ENCODE data around the gene CHD8.

The CHD8 gene, protein sequence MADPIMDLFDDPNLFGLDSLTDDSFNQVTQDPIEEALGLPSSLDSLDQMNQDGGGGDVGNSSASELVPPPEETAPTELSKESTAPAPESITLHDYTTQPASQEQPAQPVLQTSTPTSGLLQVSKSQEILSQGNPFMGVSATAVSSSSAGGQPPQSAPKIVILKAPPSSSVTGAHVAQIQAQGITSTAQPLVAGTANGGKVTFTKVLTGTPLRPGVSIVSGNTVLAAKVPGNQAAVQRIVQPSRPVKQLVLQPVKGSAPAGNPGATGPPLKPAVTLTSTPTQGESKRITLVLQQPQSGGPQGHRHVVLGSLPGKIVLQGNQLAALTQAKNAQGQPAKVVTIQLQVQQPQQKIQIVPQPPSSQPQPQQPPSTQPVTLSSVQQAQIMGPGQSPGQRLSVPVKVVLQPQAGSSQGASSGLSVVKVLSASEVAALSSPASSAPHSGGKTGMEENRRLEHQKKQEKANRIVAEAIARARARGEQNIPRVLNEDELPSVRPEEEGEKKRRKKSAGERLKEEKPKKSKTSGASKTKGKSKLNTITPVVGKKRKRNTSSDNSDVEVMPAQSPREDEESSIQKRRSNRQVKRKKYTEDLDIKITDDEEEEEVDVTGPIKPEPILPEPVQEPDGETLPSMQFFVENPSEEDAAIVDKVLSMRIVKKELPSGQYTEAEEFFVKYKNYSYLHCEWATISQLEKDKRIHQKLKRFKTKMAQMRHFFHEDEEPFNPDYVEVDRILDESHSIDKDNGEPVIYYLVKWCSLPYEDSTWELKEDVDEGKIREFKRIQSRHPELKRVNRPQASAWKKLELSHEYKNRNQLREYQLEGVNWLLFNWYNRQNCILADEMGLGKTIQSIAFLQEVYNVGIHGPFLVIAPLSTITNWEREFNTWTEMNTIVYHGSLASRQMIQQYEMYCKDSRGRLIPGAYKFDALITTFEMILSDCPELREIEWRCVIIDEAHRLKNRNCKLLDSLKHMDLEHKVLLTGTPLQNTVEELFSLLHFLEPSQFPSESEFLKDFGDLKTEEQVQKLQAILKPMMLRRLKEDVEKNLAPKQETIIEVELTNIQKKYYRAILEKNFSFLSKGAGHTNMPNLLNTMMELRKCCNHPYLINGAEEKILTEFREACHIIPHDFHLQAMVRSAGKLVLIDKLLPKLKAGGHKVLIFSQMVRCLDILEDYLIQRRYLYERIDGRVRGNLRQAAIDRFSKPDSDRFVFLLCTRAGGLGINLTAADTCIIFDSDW (N-terminal part only)

GRCh38 chr14:21455912-21456667 lies at the start of gene CHD8:
Gene CHD8, minus strand, starts transcription at chr14:21456123. Its CDS starts 24,480 bp downstream, at chr14:21431643.
- peak; percentile 100 for DNase-seq (ENCODE audit: low read depth)
- TF ChIP-seq, protein P1, sequence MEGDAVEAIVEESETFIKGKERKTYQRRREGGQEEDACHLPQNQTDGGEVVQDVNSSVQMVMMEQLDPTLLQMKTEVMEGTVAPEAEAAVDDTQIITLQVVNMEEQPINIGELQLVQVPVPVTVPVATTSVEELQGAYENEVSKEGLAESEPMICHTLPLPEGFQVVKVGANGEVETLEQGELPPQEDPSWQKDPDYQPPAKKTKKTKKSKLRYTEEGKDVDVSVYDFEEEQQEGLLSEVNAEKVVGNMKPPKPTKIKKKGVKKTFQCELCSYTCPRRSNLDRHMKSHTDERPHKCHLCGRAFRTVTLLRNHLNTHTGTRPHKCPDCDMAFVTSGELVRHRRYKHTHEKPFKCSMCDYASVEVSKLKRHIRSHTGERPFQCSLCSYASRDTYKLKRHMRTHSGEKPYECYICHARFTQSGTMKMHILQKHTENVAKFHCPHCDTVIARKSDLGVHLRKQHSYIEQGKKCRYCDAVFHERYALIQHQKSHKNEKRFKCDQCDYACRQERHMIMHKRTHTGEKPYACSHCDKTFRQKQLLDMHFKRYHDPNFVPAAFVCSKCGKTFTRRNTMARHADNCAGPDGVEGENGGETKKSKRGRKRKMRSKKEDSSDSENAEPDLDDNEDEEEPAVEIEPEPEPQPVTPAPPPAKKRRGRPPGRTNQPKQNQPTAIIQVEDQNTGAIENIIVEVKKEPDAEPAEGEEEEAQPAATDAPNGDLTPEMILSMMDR (IDR thresholded peaks at IDR 0.05; ENCODE audit: insufficient read depth, low read depth, low read length, missing control alignments) = peak; percentile 53
- peak within 1 kb of the TSS; percentile 83 for H3K4me3 ChIP-seq (ENCODE audit: low read length)

- no peak overlapping the region for H3K4me3 ChIP-seq (ENCODE audit: low read length)
- no peak for DNase-seq (ENCODE audit: low read depth)
- TF ChIP-seq, protein P1 (IDR thresholded peaks at IDR 0.05; ENCODE audit: insufficient read depth, low read depth, low read length, missing control alignments) = no peak
These were observed 49.2 kb upstream of the CHD8 start for GRCh38 chr14:21505012-21505553.

GRCh38 chr14:21503376-21503775 lies 47.5 kb upstream of the CHD8 start:
- H3K4me3 ChIP-seq (ENCODE audit: low read length) = no peak overlapping the region
- TF ChIP-seq, protein P1 (IDR thresholded peaks at IDR 0.05; ENCODE audit: insufficient read depth, low read depth, low read length, missing control alignments) = no peak
- no peak for DNase-seq (ENCODE audit: low read depth)

DNA sequence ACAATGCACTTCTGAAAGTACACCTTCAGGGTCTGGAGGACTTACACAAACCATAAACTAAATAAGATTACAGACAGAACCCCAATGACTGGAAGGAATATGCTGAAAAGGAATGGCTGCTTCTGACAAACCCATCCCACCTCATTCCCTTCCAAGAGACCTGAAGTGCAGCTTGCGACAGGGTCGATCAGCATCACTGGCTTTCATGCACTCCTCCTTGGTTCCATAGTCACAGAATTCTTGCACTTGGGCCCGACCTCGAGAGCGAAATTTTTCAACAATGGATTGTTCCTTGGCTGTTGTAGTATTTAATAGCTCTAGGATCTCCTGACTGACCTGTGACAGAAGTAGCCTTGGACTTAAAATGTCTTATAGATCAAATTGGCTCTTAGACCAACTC lies 45.6 kb upstream of the CHD8 start:
- no peak for DNase-seq (ENCODE audit: low read depth)
- H3K4me3 ChIP-seq (ENCODE audit: low read length) = no peak overlapping the region
- TF ChIP-seq, protein P1 (IDR thresholded peaks at IDR 0.05; ENCODE audit: insufficient read depth, low read depth, low read length, missing control alignments) = no peak

DNA sequence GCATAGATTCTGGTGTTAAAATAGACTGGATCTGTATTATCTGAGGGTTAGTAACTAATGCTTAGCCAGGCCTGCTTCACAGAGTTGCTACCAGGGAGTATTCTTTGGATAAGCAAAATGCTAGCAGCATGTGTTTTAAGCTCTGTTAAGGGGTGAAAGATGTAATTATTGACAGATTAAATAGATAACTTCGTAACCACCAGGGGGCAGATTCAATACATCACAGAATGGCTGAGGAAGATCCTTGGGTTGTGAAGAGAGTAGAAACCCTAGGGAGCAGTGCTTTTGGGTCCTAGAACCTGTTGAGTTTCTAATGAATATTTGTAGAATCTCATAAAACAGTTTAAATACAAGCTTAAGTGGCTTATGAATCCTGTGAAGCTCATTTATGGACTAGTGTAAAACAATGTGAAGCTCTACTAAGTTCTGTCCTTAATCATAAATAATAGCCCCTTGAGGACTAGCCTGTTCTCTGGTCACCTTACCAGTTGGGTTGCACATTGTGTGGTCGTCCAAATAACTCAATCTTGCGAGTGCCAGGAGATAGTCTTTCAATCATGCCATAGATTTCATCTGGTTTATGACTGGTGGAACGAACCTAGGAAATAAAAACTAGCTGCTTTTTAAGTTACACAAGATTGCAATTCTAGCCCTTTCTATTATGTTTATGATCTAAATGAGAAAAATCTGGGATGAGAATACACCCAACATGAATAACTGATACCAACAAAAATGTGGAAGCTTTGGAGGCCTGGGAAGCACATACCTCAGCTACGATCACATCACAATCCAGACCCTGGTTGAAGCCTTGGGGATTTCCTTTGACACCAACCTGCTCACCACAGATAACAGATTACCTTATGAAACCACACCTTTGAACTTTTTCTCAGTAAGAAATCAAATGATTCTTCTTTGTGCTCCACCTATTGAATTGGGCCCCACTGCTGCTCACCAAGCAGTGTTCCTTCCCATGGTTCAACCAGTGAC lies 42.9 kb upstream of the CHD8 start:
- DNase-seq (ENCODE audit: low read depth) = peak; percentile 62
- TF ChIP-seq, protein P1 (IDR thresholded peaks at IDR 0.05; ENCODE audit: insufficient read depth, low read depth, low read length, missing control alignments) = peak; percentile 52
- no peak overlapping the region for H3K4me3 ChIP-seq (ENCODE audit: low read length)
